IPS-18c (cell line): Measurements from ENCODE around the gene NMT2.

Experiments used
- H3K4me3 ChIP-seq: 2 replicates; pipeline ENCODE4 v1.7.0; 2013; ENCODE audit warnings: low read depth, mild to moderate bottlenecking, low read length, moderate library complexity; ENCODE audit not compliant: insufficient read depth
- H3K9me3 ChIP-seq: one replicate; pipeline ENCODE4 v1.6.1; 2013; ENCODE audit warnings: mild to moderate bottlenecking, low read length, moderate library complexity; ENCODE audit not compliant: control insufficient read depth, insufficient read depth

NMT2 gene

GRCh38 chr10:15083674-15084501 lies 84.6 kb downstream of the NMT2 start:
- Histone ChIP-seq H3K9me3 (no peaks in the 10 kb centered on the region), H3K4me3 (no peak overlapping the region; the same call in 1 of the 2 replicates)

GRCh38 chr10:15075421-15075820 lies 93.1 kb downstream of the NMT2 start:
- peaks cover 9% of the 10 kb centered on the region for H3K9me3 ChIP-seq

GRCh38 chr10:15072358-15072757 lies 96.1 kb downstream of the NMT2 start:
- H3K4me3 ChIP-seq = no peak overlapping the region

More at GRCh38 chr10:15075421-15075820, 93.1 kb downstream of the NMT2 start:
- no peak overlapping the region for H3K4me3 ChIP-seq

GRCh38 chr10:15069230-15069629 lies 99.3 kb downstream of the NMT2 start:
- Histone ChIP-seq H3K9me3 (peaks cover 9% of the 10 kb centered on the region), H3K4me3 (no peak overlapping the region)

More at GRCh38 chr10:15072358-15072757, 96.1 kb downstream of the NMT2 start:
- H3K9me3 ChIP-seq = peaks cover 9% of the 10 kb centered on the region

- no peak overlapping the region for H3K4me3 ChIP-seq
- H3K9me3 ChIP-seq = peaks cover 9% of the 10 kb centered on the region
Observed at GRCh38 chr10:15068802-15069201, 99.7 kb downstream of the NMT2 start.

GRCh38 chr10:15067154-15067553 lies 101.3 kb downstream of the NMT2 start:
- peaks cover 6% of the 10 kb centered on the region for H3K9me3 ChIP-seq
- no peak overlapping the region for H3K4me3 ChIP-seq

- Histone ChIP-seq H3K4me3 (no peak overlapping the region), H3K9me3 (no peaks in the 10 kb centered on the region)
Observed at GRCh38 chr10:15060638-15061037, 107.9 kb downstream of the NMT2 start.

DNA sequence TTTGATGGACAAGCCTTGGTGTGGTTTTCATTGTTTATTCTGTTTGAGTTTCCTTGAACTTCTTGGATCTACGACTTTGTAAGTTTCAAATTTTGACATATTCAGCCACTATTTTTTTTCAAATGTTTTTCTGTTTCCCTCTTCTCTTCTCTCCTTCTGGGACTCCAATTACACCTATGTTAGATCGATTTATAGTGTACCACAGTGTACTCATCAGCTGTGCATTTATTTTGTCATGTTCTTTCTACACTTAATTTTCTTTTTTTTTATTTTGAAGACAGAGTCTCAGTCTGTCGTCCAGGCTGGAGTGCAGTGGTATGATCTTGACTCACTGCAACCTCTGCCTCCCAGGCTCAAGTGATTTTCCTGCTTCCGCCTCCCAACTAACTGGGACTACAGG lies 108.6 kb downstream of the NMT2 start:
- Histone ChIP-seq H3K9me3 (no peaks in the 10 kb centered on the region), H3K4me3 (no peak overlapping the region)

GRCh38 chr10:15058689-15059088 lies 109.8 kb downstream of the NMT2 start:
- Histone ChIP-seq H3K9me3 (no peaks in the 10 kb centered on the region), H3K4me3 (no peak overlapping the region)
